ENCODE results near the gene RAP1GDS1. TPM values are rescaled to one million over a fixed set of nuclear protein-coding genes. Genes with fewer than 3 reads are reported as not detected.

Gene RAP1GDS1
- total and polyA plus RNA-seq, 2 of the 13 experiments (the other 11 are each of a cell fraction or from before 2014, with no cell fraction given): 19.3 to 42.5 TPM

DNA sequence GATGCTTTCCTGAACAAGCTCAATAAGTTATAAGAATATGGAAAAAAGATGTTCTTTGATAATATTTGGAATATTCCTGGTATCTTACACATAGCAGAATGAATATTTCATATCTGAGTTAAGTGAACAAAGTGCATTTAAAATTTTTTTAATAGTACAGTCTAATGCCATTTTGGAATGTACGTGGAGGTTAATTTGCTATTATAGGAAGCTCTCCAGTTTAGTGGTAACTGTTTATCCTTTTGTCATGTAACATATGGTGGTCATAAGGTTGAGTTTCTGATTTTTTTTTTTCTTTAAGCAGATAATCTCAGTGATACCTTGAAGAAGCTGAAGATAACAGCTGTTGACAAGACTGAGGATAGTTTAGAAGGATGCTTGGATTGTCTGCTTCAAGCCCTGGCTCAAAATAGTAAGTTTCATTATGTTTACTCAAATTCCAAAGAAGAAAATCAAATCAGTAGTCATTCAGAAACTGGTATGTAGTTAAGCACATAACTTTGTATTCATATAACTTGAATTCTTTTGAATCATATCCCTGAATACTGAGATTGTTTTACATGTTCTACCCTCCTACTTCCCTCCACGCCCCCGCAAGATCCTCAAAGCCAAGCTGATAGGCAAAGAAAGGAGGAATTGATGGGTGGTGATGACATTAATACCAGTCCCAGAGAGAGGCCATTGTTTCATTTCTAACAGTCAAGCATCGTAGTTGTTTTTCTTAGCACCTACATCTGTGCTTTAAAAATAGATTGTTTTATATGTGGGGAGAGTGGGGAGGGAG is 32.1 kb downstream of the RAP1GDS1 start (continued):
- TF ChIP-seq ARNT2 (CRISPR knock-in tag; IDR thresholded peaks at IDR 0.05; ENCODE audit: low read depth): no peak
- TF ChIP-seq THAP11 (CRISPR knock-in tag; IDR thresholded peaks at IDR 0.05): no peak

- H3K79me2 ChIP-seq (ENCODE audit: insufficient read depth, low read length): no peaks in the 10 kb centered on the region
- no peak overlapping the region for H3K4me2 ChIP-seq (ENCODE audit: low read depth, low read length)
- intact Hi-C loops (cut with micrococcal nuclease; ENCODE audit: unreplicated experiment): no loop called here
- no peak overlapping the region for H3K9ac ChIP-seq (ENCODE audit: insufficient read depth, low read depth, low read length)
- ATAC-seq (no peak), DNase-seq (ENCODE audit: low spot score) (no peak), FAIRE-seq (no peak)
- in situ Hi-C loops (cut with HindIII; ENCODE audit: extremely low pct_ligation_motif_present, low pct_unique_long_range_greater_than_20kb): no loop called here
- no peak overlapping the region for H3K27ac ChIP-seq (ENCODE audit: extremely low read length, insufficient read depth, low read length)
- POLR2A ChIA-PET: interaction anchor here (1.3 kb wide), 1 partner anchor 37 kb away, joined by 3 read pairs; the partner anchor contains the start of gene RAP1GDS1
- H3K4me3 ChIP-seq (replicated peaks in 1 of 3; ENCODE audit: insufficient read depth in 1 of 3, low read depth in 2 of 3, low read length in 3 of 3): no peak overlapping the region
- peaks cover 0 to 1% of the 10 kb centered on the region in 2 experiments; a peak in 1 of 5 replicates for H3K36me3 ChIP-seq (replicated peaks in 1 of 2; ENCODE audit: control insufficient read depth in 1 of 2, insufficient read depth in 2 of 2, low read length in 2 of 2)
- TF ChIP-seq SATB2 (CRISPR knock-in tag; IDR thresholded peaks at IDR 0.05) (no peak), ZNF382 (CRISPR knock-in tag; IDR thresholded peaks at IDR 0.05; ENCODE audit: borderline replicate concordance) (no peak), ZNF883 (CRISPR knock-in tag; IDR thresholded peaks at IDR 0.05; ENCODE audit: not compliant biosample characterization) (no peak)
- TF ChIP-seq, protein P1, sequence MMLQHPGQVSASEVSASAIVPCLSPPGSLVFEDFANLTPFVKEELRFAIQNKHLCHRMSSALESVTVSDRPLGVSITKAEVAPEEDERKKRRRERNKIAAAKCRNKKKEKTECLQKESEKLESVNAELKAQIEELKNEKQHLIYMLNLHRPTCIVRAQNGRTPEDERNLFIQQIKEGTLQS (CRISPR knock-in tag; IDR thresholded peaks at IDR 0.05): no peak
- H4K20me1 ChIP-seq (ENCODE audit: insufficient read depth, low read length): no peaks in the 10 kb centered on the region
- 100% methylated on average over 2 of the region's 2 CpGs for WGBS (ENCODE audit: low lambda C conversion rate)
- BruUV-seq (replicated peaks): no TSS peak
- H2AFZ ChIP-seq (ENCODE audit: low read length): no peak overlapping the region
- H3K9me3 ChIP-seq (ENCODE audit: low read length): peaks cover 19% of the 10 kb centered on the region; the same call in 1 of the 2 replicates
- CTCF ChIA-PET (ENCODE audit: low intra/inter-chr PET ratio, low total read pairs): no interaction called here
- H3K27me3 ChIP-seq (ENCODE audit: control insufficient read depth in 1 of 2, insufficient read depth in 2 of 2, low read length in 2 of 2): no peaks in the 10 kb centered on the region
- no peaks in the 10 kb centered on the region for H3K4me1 ChIP-seq (ENCODE audit: insufficient read depth, low read length)
Measured at GRCh38 chr4:98298022-98298421, 36.8 kb downstream of the RAP1GDS1 start.

All from HepG2 (cell line).